Nephron progenitor cell (in vitro differentiated cells): ENCODE data around the gene TBX4.

ENCODE experiments used
- DNase-seq: peaks from one replicate; pipeline ENCODE4 v3.0.0; 2021
- H3K27ac Mint-ChIP-seq: 2 replicates; pipeline ENCODE4 v1.8.0; 2021; ENCODE audit warnings: mild to moderate bottlenecking, moderate library complexity, mixed read lengths
- H3K27me3 Mint-ChIP-seq: 2 replicates; pipeline ENCODE4 v1.8.0; 2021; ENCODE audit warnings: mild to moderate bottlenecking, low read depth, mixed read lengths; ENCODE audit not compliant: poor library complexity
- H3K36me3 Mint-ChIP-seq: 2 replicates; pipeline ENCODE4 v1.8.0; 2021; ENCODE audit warnings: low read depth, mixed read lengths
- H3K4me1 Mint-ChIP-seq: 2 replicates; pipeline ENCODE4 v1.8.0; 2021; ENCODE audit warnings: mixed read lengths
- H3K4me3 Mint-ChIP-seq: 2 replicates; pipeline ENCODE4 v1.8.0; 2021; ENCODE audit warnings: mild to moderate bottlenecking, moderate library complexity, mixed read lengths
- H3K9me3 Mint-ChIP-seq: 2 replicates; pipeline ENCODE4 v1.8.0; 2021; ENCODE audit warnings: mild to moderate bottlenecking, moderate library complexity, mixed read lengths
- TF ChIP-seq, protein P1 (sequence below): fragments of 200-600 bp; sonication (generic); IDR thresholded peaks from 2 replicates; pipeline ENCODE4 v1.5.0; 2021; ENCODE audit warnings: antibody characterized with exemption

The TBX4 gene

DNA sequence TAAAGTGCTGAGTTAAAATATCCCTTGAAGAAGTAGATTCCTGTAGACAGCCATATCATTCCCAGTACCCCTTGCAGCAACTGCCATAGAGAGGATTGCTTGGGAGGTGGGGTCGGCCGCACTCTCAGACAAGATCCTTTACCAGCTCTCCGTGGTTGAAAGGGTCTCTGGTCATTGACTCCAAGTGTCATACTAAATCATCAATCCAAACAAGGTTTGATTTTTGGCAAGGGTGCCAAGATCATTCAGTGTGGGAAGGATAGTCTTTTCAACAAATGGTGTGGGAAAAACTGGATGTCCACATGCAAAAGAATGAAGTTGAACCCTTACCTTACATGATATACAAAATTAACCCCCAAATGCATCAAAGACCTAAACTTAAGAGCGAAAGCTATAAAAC, 30.8 kb upstream of the TBX4 start:
- no peak for DNase-seq
- TF ChIP-seq, protein P1, sequence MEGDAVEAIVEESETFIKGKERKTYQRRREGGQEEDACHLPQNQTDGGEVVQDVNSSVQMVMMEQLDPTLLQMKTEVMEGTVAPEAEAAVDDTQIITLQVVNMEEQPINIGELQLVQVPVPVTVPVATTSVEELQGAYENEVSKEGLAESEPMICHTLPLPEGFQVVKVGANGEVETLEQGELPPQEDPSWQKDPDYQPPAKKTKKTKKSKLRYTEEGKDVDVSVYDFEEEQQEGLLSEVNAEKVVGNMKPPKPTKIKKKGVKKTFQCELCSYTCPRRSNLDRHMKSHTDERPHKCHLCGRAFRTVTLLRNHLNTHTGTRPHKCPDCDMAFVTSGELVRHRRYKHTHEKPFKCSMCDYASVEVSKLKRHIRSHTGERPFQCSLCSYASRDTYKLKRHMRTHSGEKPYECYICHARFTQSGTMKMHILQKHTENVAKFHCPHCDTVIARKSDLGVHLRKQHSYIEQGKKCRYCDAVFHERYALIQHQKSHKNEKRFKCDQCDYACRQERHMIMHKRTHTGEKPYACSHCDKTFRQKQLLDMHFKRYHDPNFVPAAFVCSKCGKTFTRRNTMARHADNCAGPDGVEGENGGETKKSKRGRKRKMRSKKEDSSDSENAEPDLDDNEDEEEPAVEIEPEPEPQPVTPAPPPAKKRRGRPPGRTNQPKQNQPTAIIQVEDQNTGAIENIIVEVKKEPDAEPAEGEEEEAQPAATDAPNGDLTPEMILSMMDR, result no peak
- H3K36me3 Mint-ChIP-seq, result no peaks in the 10 kb centered on the region
- peaks cover 15% of the 10 kb centered on the region for H3K4me1 Mint-ChIP-seq
- no peak overlapping the region for H3K4me3 Mint-ChIP-seq
- H3K9me3 Mint-ChIP-seq, result no peaks in the 10 kb centered on the region
- no peak overlapping the region for H3K27ac Mint-ChIP-seq
- H3K27me3 Mint-ChIP-seq, result peaks cover 45% of the 10 kb centered on the region

DNA sequence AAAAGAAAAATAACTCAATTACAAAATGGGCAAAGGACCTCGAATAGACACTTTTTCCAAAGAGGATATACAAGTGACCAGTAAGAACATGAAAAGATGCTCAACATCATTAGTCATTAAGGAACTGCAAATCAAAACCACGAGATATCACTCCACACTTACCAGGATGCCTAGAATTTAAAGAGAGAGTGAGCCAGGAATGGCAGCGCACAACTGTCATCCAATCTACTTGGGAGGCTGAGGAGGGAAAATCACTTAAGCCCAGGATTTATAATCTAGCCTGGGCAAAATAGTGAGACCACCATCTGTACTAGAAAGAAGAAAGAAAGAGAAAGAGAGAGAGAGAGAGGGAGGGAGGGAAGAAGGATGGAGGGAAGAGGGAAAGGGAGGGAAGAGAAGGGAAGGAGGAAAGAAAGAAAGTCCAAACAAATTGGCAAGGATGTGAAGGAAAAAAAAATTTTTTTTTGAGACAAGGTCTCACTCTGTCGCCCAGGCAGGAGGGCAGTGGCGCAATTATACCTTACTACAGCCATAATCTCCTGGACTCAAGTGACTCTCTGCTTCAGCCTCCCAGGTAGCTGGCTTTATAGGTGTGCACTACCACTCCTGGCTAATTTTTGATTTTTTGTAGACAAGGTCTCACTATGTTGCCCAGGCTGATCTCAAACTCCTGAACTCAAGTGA, 30.0 kb upstream of the TBX4 start:
- Mint-ChIP-seq H3K36me3 (no peaks in the 10 kb centered on the region), H3K4me1 (peaks cover 13% of the 10 kb centered on the region), H3K4me3 (no peak overlapping the region), H3K27me3 (peaks cover 45% of the 10 kb centered on the region), H3K9me3 (no peaks in the 10 kb centered on the region), H3K27ac (no peak overlapping the region)
- no peak for DNase-seq
- TF ChIP-seq, protein P1, result no peak

DNA sequence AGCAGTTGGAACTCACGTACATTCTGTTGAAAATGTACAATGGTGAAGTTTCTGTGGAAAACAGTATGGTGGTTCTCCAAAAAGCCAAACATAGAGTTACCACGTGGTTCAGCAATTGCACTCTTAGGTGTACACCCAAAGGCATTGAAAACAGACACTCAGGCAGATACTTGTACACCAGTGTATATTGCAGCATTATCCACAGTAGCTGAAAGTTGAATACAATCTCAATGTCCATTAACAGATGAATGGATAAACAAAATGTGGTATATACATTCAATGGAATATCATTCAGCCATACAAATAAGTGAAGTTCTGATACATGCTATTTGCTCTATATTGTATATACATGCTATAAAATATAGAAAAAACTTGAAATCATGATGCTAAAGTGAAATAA, 29.4 kb upstream of the TBX4 start:
- H3K9me3 Mint-ChIP-seq, result no peaks in the 10 kb centered on the region
- H3K4me1 Mint-ChIP-seq, result peaks cover 13% of the 10 kb centered on the region
- no peak overlapping the region for H3K4me3 Mint-ChIP-seq
- H3K36me3 Mint-ChIP-seq, result no peaks in the 10 kb centered on the region
- no peak overlapping the region for H3K27ac Mint-ChIP-seq
- TF ChIP-seq, protein P1, result no peak
- DNase-seq, result no peak
- peaks cover 42% of the 10 kb centered on the region for H3K27me3 Mint-ChIP-seq

DNA sequence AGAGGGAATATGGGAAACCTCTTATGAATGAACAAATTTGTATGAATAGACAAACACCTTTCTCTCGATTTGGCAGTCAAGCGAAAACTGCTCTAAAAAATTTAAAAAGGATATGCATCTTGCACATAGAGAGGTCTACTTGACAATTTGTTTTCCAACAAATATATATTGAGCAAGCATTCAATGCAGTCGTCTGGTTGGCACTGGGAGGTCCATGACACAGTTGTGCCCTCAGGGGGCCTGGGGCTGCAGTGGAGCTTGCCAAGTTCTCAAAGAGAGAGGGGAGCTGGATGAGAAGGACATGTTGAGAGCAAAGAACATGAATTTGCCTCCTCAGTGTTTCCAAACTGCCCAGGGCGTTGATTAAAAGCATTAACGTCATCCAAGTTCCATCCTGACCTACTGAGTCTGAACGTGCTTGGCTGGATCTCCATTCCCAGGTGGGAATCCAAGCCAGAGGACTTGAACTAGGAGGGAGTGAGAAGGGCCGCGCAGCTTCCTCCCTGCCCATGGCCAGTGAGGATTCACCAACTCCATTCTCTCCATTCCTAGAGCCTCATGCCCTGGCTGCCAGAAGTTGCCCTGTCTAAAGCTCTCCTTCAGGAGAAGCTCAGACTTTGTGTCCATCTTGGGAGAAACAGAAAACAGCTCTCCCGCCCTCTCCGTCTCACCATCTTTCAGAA, 28.1 kb upstream of the TBX4 start:
- Mint-ChIP-seq H3K4me1 (peaks cover 13% of the 10 kb centered on the region), H3K4me3 (no peak overlapping the region), H3K36me3 (no peaks in the 10 kb centered on the region), H3K27ac (no peak overlapping the region), H3K27me3 (peaks cover 38% of the 10 kb centered on the region), H3K9me3 (no peaks in the 10 kb centered on the region)
- TF ChIP-seq, protein P1, result no peak
- no peak for DNase-seq

DNA sequence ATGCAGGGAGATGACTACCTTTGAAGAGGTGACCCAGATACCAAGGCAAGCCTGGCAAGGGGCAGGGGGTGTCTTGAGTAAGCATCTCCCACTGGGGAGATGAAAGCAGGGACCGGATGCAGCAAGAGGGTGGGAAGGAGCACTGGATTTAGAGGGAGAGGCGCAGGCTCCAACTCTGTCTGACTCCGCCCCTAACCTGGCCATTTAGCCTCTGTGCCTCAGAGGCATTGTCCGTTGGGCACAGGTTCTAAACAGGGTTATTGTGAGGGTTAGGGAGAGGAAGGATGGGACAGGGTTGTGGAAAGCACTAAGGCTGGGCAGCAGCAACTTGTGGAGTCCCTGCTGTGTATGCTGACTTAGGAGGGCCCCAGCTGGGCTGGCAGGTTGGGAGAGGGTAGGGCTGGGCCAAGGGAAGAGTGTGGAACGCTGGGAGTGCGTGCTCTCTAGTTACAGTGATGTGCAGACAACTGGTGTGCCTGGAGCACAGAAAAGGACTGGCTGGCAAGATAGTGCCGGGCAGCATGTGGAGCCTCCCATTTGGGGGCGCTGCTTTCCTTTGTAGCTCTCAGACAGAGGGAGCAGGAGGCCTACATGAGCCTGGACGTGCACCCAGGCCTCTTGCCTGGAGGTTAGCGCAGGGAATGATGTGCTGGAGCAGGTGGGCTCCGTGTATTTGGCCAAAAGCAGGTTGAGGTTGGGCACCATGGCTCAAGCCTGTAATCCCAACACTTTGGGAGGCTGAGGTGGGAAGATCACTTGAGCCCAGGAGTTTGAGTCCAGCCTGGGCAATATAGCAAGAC, 26.3 kb upstream of the TBX4 start:
- Mint-ChIP-seq H3K4me3 (no peak overlapping the region), H3K27me3 (peaks cover 32% of the 10 kb centered on the region), H3K36me3 (no peaks in the 10 kb centered on the region), H3K4me1 (peaks cover 6% of the 10 kb centered on the region), H3K9me3 (no peaks in the 10 kb centered on the region), H3K27ac (peak overlapping the region; percentile 75)
- DNase-seq, result no peak
- TF ChIP-seq, protein P1, result no peak
